HL-60 (cell line): Measurements from ENCODE around the gene SP3.

Experiments used
- DNase-seq, 2 experiments: peaks; one replicate each; pipeline ENCODE4 v3.0.0-alpha.2; 2010 to 2020; ENCODE audit warnings: low read depth in 1 of 2, low spot score in 1 of 2
- H3K27ac ChIP-seq: fragments of 250-450 bp; sonication (Bioruptor Pico); replicated peaks from 2 replicates; pipeline ENCODE4 v1.5.1; 2020; ENCODE audit warnings: mild to moderate bottlenecking, moderate library complexity
- H3K27me3 ChIP-seq: fragments of 250-450 bp; sonication (Bioruptor Pico); 2 replicates; pipeline ENCODE4 v1.5.1; 2021; ENCODE audit warnings: mild to moderate bottlenecking, moderate library complexity; ENCODE audit not compliant: insufficient read depth, poor library complexity, severe bottlenecking
- H3K4me3 ChIP-seq: replicated peaks from 2 replicates; pipeline ENCODE4 v1.5.1; 2011; ENCODE audit warnings: mild to moderate bottlenecking, control low read depth, low read length; ENCODE audit not compliant: insufficient read depth
- CTCF ChIP-seq: IDR thresholded peaks from one replicate; pipeline ENCODE4 v1.5.1; 2011; ENCODE audit warnings: low read length, control low read depth, inconsistent platforms; ENCODE audit not compliant: insufficient read depth
- GABPA ChIP-seq: IDR thresholded peaks from 2 replicates; pipeline ENCODE4 v1.6.1; 2012; ENCODE audit warnings: low read depth
- POLR2AphosphoS5 ChIP-seq: IDR thresholded peaks from 2 replicates; pipeline ENCODE4 v1.6.1; 2012; ENCODE audit warnings: low read depth
- REST ChIP-seq: IDR thresholded peaks from 2 replicates; pipeline ENCODE4 v1.6.1; 2012; ENCODE audit warnings: low read depth; ENCODE audit not compliant: insufficient replicate concordance
- SPI1 ChIP-seq: IDR thresholded peaks from 2 replicates; pipeline ENCODE4 v1.6.1; 2012; ENCODE audit warnings: low read depth, mild to moderate bottlenecking, borderline replicate concordance

Gene SP3

GRCh38 chr2:173996766-173997165, 31.6 kb upstream of the SP3 start:
- no peak for DNase-seq
- no peaks in the 10 kb centered on the region for H3K27me3 ChIP-seq
- H3K27ac ChIP-seq = peak overlapping the region; percentile 59
- TF ChIP-seq GABPA (no peak), SPI1 (no peak), CTCF (no peak), POLR2AphosphoS5 (no peak), REST (no peak)
- H3K4me3 ChIP-seq = no peak overlapping the region

GRCh38 chr2:173993459-173993858, 28.3 kb upstream of the SP3 start:
- TF ChIP-seq REST = no peak
- TF ChIP-seq CTCF = no peak
- TF ChIP-seq SPI1 = no peak
- no peak for TF ChIP-seq POLR2AphosphoS5
- no peak for TF ChIP-seq GABPA
- no peaks in the 10 kb centered on the region for H3K27me3 ChIP-seq
- no peak overlapping the region for H3K4me3 ChIP-seq
- DNase-seq = no peak
- H3K27ac ChIP-seq = no peak overlapping the region

- no peak for DNase-seq
- H3K4me3 ChIP-seq = no peak overlapping the region
- H3K27me3 ChIP-seq = no peaks in the 10 kb centered on the region
- H3K27ac ChIP-seq = no peak overlapping the region
- no peak for TF ChIP-seq SPI1
- TF ChIP-seq REST = no peak
- no peak for TF ChIP-seq CTCF
Observed at GRCh38 chr2:173991856-173992588, 26.8 kb upstream of the SP3 start.
